ENCODE data around the gene MOSMO. TPM values are rescaled to one million over a fixed set of nuclear protein-coding genes. Genes with fewer than 3 reads are reported as not detected.
A peak's percentile ranks its signal among the peaks of the same experiment; 100 is the strongest.

Gene MOSMO
- total RNA-seq, 1 experiment from 2014 or later, result 27.6 TPM

GRCh38 chr16:22008215-22009059 is 526 bp downstream of the MOSMO start:
- CTCF ChIA-PET, result interaction anchor here (1.2 to 7.6 kb wide), 6 partner anchors 8 to 180 kb away, joined by 4 to 57 read pairs (median 5); no protein-coding TSS in a partner anchor
- Histone ChIP-seq H3K27ac (ENCODE audit: low read depth, low read length) (peak overlapping the region; percentile 85), H3K27me3 (ENCODE audit: insufficient read depth, low read length) (no peaks in the 10 kb centered on the region), H3K9me2 (ENCODE audit: insufficient read depth) (no peaks in the 10 kb centered on the region), H4K20me1 (ENCODE audit: insufficient read depth) (no peaks in the 10 kb centered on the region), H3K4me2 (ENCODE audit: low read length) (peak overlapping the region; percentile 90), H3K9ac (ENCODE audit: low read length) (peak overlapping the region; percentile 87), H3K79me2 (ENCODE audit: insufficient read depth, low read length) (peaks cover 62% of the 10 kb centered on the region), H2AFZ (ENCODE audit: low read depth, low read length, poor library complexity, severe bottlenecking) (no peak overlapping the region), H3K36me3 (ENCODE audit: control insufficient read depth in 1 of 2, insufficient read depth in 2 of 2, low read length in 2 of 2) (no peaks in the 10 kb centered on the region), H3K9me3 (ENCODE audit: control insufficient read depth in 1 of 2, insufficient read depth in 1 of 2, low read depth in 1 of 2, low read length in 2 of 2) (no peaks in the 10 kb centered on the region), H3K4me3 (replicated peaks in 1 of 2; ENCODE audit: low read depth in 1 of 2, low read length in 2 of 2) (peak overlapping the region; percentile 88 to 89), H3K4me1 (ENCODE audit: control insufficient read depth in 1 of 2, insufficient read depth in 2 of 2, low read length in 2 of 2) (peaks cover 17 to 43% of the 10 kb centered on the region in 2 experiments)
- RAD21 ChIA-PET (ENCODE audit: low non-redundant PET in 1 of 2, low total read pairs in 2 of 2, uncharacterized antibody in 2 of 2, unreplicated experiment in 2 of 2), result interaction anchor here (0.6 to 2.0 kb wide), 2 partner anchors 69 to 91 kb away, joined by 5 to 6 read pairs; no protein-coding TSS in a partner anchor
- intact Hi-C loops (cut with micrococcal nuclease), result loop anchor here (10.0 kb wide), 1 partner anchor 286 kb away; the partner anchor contains the start of gene POLR3E
- TF ChIP-seq CTCF (IDR thresholded peaks at IDR 0.05 in 2 of 3, conservative IDR thresholded peaks at IDR 0.05 in 1 of 3; ENCODE audit: borderline replicate concordance in 1 of 3, insufficient read depth in 1 of 3, low read depth in 2 of 3, low read length in 2 of 3), result no peak
- TF ChIP-seq REST (IDR thresholded peaks at IDR 0.05; ENCODE audit: low read depth), result no peak
- no peak for TF ChIP-seq JUND (IDR thresholded peaks at IDR 0.05)
- TF ChIP-seq SIN3A (IDR thresholded peaks at IDR 0.05; ENCODE audit: low read depth), result no peak
- TF ChIP-seq ZFX (IDR thresholded peaks at IDR 0.05), result no peak
- TF ChIP-seq POLR2AphosphoS5 (IDR thresholded peaks at IDR 0.05; ENCODE audit: low read depth, low read length), result no peak
- no peak for TF ChIP-seq EZH2 (IDR thresholded peaks at IDR 0.05)
- POLR2A ChIA-PET, result interaction anchor here (0.8 kb wide), 1 partner anchor 12 kb away, joined by 3 read pairs; no protein-coding TSS in a partner anchor
- ATAC-seq, result peak; percentile 26
- DNase-seq (ENCODE audit: low read depth, low spot score), result no peak
- no TSS peak for BruUV-seq (replicated peaks)
